Right lobe of liver (tissue), 6 donors: ENCODE data around the gene CACNA2D3. TPM values are rescaled to one million over a fixed set of nuclear protein-coding genes. Genes with fewer than 3 reads are reported as not detected.
"Not testable (repeated sequence)": the region's sequence is repeated elsewhere in the genome, so short reads cannot be mapped to it uniquely, and the experiment has no call there.

Source experiments
- ATAC-seq, 4 donors: fragments of 200-7000 bp; cut with Tn5 transposase; one replicate each; pipeline ENCODE4 v1.9.1; 2020; ENCODE audit warnings: mild to moderate bottlenecking in 4 of 4, moderate library complexity in 4 of 4
- DNase-seq, 3 donors: peaks; one replicate each; pipeline ENCODE4 v3.0.0-alpha.2; 2020
- H3K27ac ChIP-seq, 3 donors: fragments of 200-600 bp; one replicate each; pipeline ENCODE4 v1.8.0; 2022
- H3K27me3 ChIP-seq, 2 donors: fragments of 200-600 bp; one replicate each; pipeline ENCODE4 v1.8.0; 2022
- H3K36me3 ChIP-seq, 4 donors: fragments of 200-600 bp; sonication (generic) in 1 of 4; one replicate each; pipeline versions ENCODE4 v1.5.1 to v1.8.0; 2017 to 2022; ENCODE audit warnings: control low read depth in 1 of 4
- H3K4me1 ChIP-seq, 4 donors: fragments of 200-600 bp; sonication (generic) in 1 of 4; one replicate each; pipeline versions ENCODE4 v1.5.1 to v1.8.0; 2017 to 2022; ENCODE audit warnings: control low read depth in 1 of 4
- H3K4me3 ChIP-seq, 3 donors: fragments of 200-600 bp; one replicate each; pipeline ENCODE4 v1.8.0; 2022
- H3K9me3 ChIP-seq, 4 donors: fragments of 200-600 bp; sonication (generic) in 1 of 4; one replicate each; pipeline versions ENCODE4 v1.5.1 to v1.8.0; 2017 to 2022; ENCODE audit warnings: control low read depth in 1 of 4
- CTCF ChIP-seq, 4 donors: fragments of 200-600 bp in 3 of 4; fragments of 450-650 bp in 1 of 4; IDR thresholded peaks; one replicate each; pipeline versions ENCODE4 v1.5.1 to v1.8.0; 2016 to 2022; ENCODE audit warnings: antibody characterized with exemption in 4 of 4, mild to moderate bottlenecking in 2 of 4
- POLR2A ChIP-seq: fragments of 450-650 bp; IDR thresholded peaks from one replicate; pipeline ENCODE4 v1.6.1; 2017; ENCODE audit warnings: antibody characterized with exemption, mild to moderate bottlenecking
- WGBS: methylation state at CpG from one replicate; pipeline ENCODE4 v1.1.6; 2018; ENCODE audit warnings: low coverage, low lambda C conversion rate; ENCODE audit not compliant: insufficient coverage; ENCODE audit errors: missing lambda C conversion rate; 5-methylcytosine and 5-hydroxymethylcytosine counted together
- intact Hi-C, 2 donors: fragments of 100-400 bp; cut with DNase I; formaldehyde crosslinking; loops; one replicate each; pipeline versions ENCODE4 v1.11.2 to v1.14.1; 2022
- total RNA-seq, 6 experiments: library from RNA; depleted of rRNA in 2 of 6; stranded (reverse); fragments of >200 nt in 2 of 6; fragmentation: NEBNext Ultra II Directional in 3 of 6; extraction: Animal tissue kit (Norgen Biotek cat#: 25700) in 3 of 6; gene quantifications; one replicate each; pipeline versions ENCODE4 v1.1.0 to v1.2.4, GENCODE V29; 2016 to 2023
- donor health status: DM: no; HTN: yes; CAD: no.
- donor health status: DM: no; HTN: no; CAD: no.
- donor health status: DM: no; HTN: no; CAD: no.
- donor health status: DM: no; HTN: yes; CAD: no.
- donor health status: DM: no; HTN: yes; CAD: no.

The CACNA2D3 gene
- total RNA-seq, 6 experiments from 2014 or later, result 0.28 to 0.87 TPM; not detected in 4

- 56% methylated on average over 3 of the region's 3 CpGs for WGBS
- TF ChIP-seq CTCF (IDR thresholded peaks at IDR 0.05) (no peak), POLR2A (no peak)
- Histone ChIP-seq H3K36me3 (no peaks in the 10 kb centered on the region), H3K27ac (no peak overlapping the region), H3K9me3 (no peaks in the 10 kb centered on the region), H3K4me3 (no peak overlapping the region), H3K27me3 (no peaks in the 10 kb centered on the region), H3K4me1 (no peaks in the 10 kb centered on the region)
- intact Hi-C loops, result no loop called here
- ATAC-seq, result no peak
- DNase-seq, result no peak
Observed at GRCh38 chr3:54454806-54455205, 332.5 kb downstream of the CACNA2D3 start.

- intact Hi-C loops, result no loop called here
- ATAC-seq (no peak), DNase-seq (no peak)
- no peak overlapping the region for H3K27ac ChIP-seq
- H3K9me3 ChIP-seq, result no peaks in the 10 kb centered on the region
- H3K4me1 ChIP-seq, result no peaks in the 10 kb centered on the region
- no peaks in the 10 kb centered on the region for H3K27me3 ChIP-seq
- no peaks in the 10 kb centered on the region for H3K36me3 ChIP-seq
- TF ChIP-seq CTCF (IDR thresholded peaks at IDR 0.05) (no peak), POLR2A (no peak)
- WGBS, result 47% methylated on average over 2 of the region's 2 CpGs
- H3K4me3 ChIP-seq, result no peak overlapping the region
Observed at GRCh38 chr3:54458357-54458756, 336.0 kb downstream of the CACNA2D3 start.

GRCh38 chr3:54464554-54464953, 342.2 kb downstream of the CACNA2D3 start:
- ATAC-seq, H3K4me1 ChIP-seq, intact Hi-C loops, DNase-seq, H3K27ac ChIP-seq, H3K9me3 ChIP-seq, H3K27me3 ChIP-seq, H3K4me3 ChIP-seq, H3K36me3 ChIP-seq: not testable (repeated sequence)
- WGBS, result 92% methylated on average over 6 of the region's 23 CpGs

GRCh38 chr3:54476891-54477290, 354.5 kb downstream of the CACNA2D3 start:
- H3K4me3 ChIP-seq, result no peak overlapping the region
- H3K27me3 ChIP-seq, result no peaks in the 10 kb centered on the region
- no peak overlapping the region for H3K27ac ChIP-seq
- H3K36me3 ChIP-seq, result no peaks in the 10 kb centered on the region
- H3K4me1 ChIP-seq, result no peaks in the 10 kb centered on the region
- H3K9me3 ChIP-seq, result no peaks in the 10 kb centered on the region
- intact Hi-C loops, result no loop called here
- no peak for TF ChIP-seq POLR2A
- TF ChIP-seq CTCF (IDR thresholded peaks at IDR 0.05), result no peak
- ATAC-seq (no peak), DNase-seq (no peak)

GRCh38 chr3:54481606-54482365, 359.4 kb downstream of the CACNA2D3 start:
- H3K4me1 ChIP-seq, result no peaks in the 10 kb centered on the region
- H3K27me3 ChIP-seq, result no peaks in the 10 kb centered on the region
- no peaks in the 10 kb centered on the region for H3K36me3 ChIP-seq
- H3K9me3 ChIP-seq, result no peaks in the 10 kb centered on the region
- intact Hi-C loops, result no loop called here
- DNase-seq, result no peak
- ATAC-seq, result no peak
- TF ChIP-seq CTCF (IDR thresholded peaks at IDR 0.05) (no peak), POLR2A (no peak)
- WGBS, result 51% methylated on average over 8 of the region's 8 CpGs
- no peak overlapping the region for H3K4me3 ChIP-seq
- no peak overlapping the region for H3K27ac ChIP-seq
